ENCODE measurements around the gene TEX261.

GRCh38 chr2:71003966-71004755, 9.5 kb upstream of the TEX261 start:
- no peak for TF ChIP-seq CTCF (IDR thresholded peaks at IDR 0.05; ENCODE audit: insufficient read depth, low read depth, low read length)
- no peak for TF ChIP-seq EZH2 (IDR thresholded peaks at IDR 0.05; ENCODE audit: insufficient read depth, low read length)
